DMS 273 (cell line): Measurements from ENCODE around the gene SPRTN.
A peak's percentile ranks its signal among the peaks of the same experiment; 100 is the strongest.

Experiments
- DNase-seq: peaks from one replicate; lab custom pipeline; 2025; ENCODE audit not compliant: unreplicated experiment; lab: John Stamatoyannopoulos, UW

Gene SPRTN

GRCh38 chr1:231338270-231339128 lies at the start of gene SPRTN:
SPRTN (plus strand) TSS chr1:231338293; CDS start chr1:231338384, 91 bp downstream.
- DNase-seq: peak; percentile 62

GRCh38 chr1:231295938-231296337 lies 42.2 kb upstream of the SPRTN start:
- no peak for DNase-seq

GRCh38 chr1:231301990-231302389 lies 36.1 kb upstream of the SPRTN start:
- DNase-seq: no peak

GRCh38 chr1:231310391-231310934 lies 27.6 kb upstream of the SPRTN start:
- no peak for DNase-seq

GRCh38 chr1:231311720-231312431 lies 26.2 kb upstream of the SPRTN start:
- peak; percentile 84 for DNase-seq

- DNase-seq: no peak
Measured at GRCh38 chr1:231312432-231312788, 25.7 kb upstream of the SPRTN start.

GRCh38 chr1:231313661-231314060 lies 24.4 kb upstream of the SPRTN start:
- no peak for DNase-seq

- peak; percentile 79 for DNase-seq
Measured at GRCh38 chr1:231315887-231316286, 22.2 kb upstream of the SPRTN start.

- DNase-seq: no peak
Measured at GRCh38 chr1:231317306-231318014, 20.6 kb upstream of the SPRTN start.

- no peak for DNase-seq
Measured at GRCh38 chr1:231318015-231318355, 20.1 kb upstream of the SPRTN start.

- DNase-seq: no peak
Measured at GRCh38 chr1:231318568-231318967, 19.5 kb upstream of the SPRTN start.

GRCh38 chr1:231319080-231319479 lies 19.0 kb upstream of the SPRTN start:
- DNase-seq: no peak

- no peak for DNase-seq
Measured at GRCh38 chr1:231322880-231323530, 15.1 kb upstream of the SPRTN start.

- no peak for DNase-seq
Measured at GRCh38 chr1:231324660-231325059, 13.4 kb upstream of the SPRTN start.

- no peak for DNase-seq
Measured at GRCh38 chr1:231326248-231326647, 11.8 kb upstream of the SPRTN start.

- no peak for DNase-seq
Measured at GRCh38 chr1:231327617-231328016, 10.5 kb upstream of the SPRTN start.

- DNase-seq: no peak
Measured at GRCh38 chr1:231329483-231329882, 8.6 kb upstream of the SPRTN start.

GRCh38 chr1:231332761-231333160 lies 5.3 kb upstream of the SPRTN start:
- no peak for DNase-seq

GRCh38 chr1:231334079-231334666 lies 3.9 kb upstream of the SPRTN start:
- DNase-seq: no peak

- no peak for DNase-seq
Measured at GRCh38 chr1:231334952-231335351, 3.1 kb upstream of the SPRTN start.
